ENCODE data around the gene KIF12. TPM values are rescaled to one million over a fixed set of nuclear protein-coding genes. Genes with fewer than 3 reads are reported as not detected.
"Not testable (repeated sequence)": the region's sequence is repeated elsewhere in the genome, so short reads cannot be mapped to it uniquely, and the experiment has no call there.

Gene KIF12
- polyA plus RNA-seq, 3 donors = 129 to 148 (median 134) TPM

- DNase-seq (ENCODE audit: low read depth in 3 of 3, low spot score in 2 of 3) = no peak
These were observed 11.4 kb downstream of the KIF12 start for GRCh38 chr9:114087721-114088120.

- no peak for DNase-seq (ENCODE audit: low read depth in 3 of 3, low spot score in 2 of 3)
These were observed 12.5 kb downstream of the KIF12 start for GRCh38 chr9:114086607-114087006.

GRCh38 chr9:114086009-114086408 is 13.1 kb downstream of the KIF12 start:
- DNase-seq (ENCODE audit: low read depth in 3 of 3, low spot score in 2 of 3) = no peak

- no peak for DNase-seq (ENCODE audit: low read depth in 3 of 3, low spot score in 2 of 3)
These were observed 13.7 kb downstream of the KIF12 start for GRCh38 chr9:114085387-114085789.

DNA sequence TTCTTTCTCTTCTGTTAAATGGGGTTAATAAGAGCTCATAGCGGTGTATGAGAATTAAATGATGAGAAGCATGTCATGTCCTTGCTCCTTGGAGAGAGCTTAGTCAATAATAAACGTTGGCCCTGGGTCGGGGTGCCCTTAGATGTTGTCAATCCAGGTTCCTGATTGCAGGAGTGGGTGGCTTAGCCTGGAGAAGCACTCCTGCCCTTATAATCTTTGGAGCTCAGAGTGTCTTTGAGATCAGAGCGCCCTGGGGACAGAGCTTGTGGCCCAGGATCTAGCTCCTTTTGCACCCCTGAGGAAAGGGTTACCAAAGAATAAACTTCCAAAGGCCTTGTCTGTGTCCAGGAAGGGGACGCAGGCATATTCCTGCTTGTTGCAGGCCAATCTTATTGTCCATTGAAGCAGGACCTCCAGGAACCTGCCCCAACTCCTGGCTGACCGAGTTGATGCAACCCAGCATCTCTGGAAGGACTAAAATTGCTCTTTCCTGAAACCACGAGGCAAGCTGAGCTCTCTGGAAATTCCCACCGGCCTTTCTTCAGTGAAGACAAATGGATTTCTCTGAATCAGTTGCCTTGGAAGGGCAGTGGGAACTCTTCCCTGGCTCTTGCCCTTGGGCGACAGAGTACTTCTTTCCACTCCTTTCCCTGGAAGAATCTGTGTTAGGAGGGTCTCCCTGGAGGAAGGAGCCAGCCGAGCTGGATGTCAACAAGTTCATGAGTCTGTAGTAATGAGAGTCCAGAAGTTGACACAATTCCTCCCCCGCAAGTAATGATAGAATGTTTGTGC is 14.6 kb downstream of the KIF12 start:
- DNase-seq (ENCODE audit: low read depth in 3 of 3, low spot score in 2 of 3) = no peak

GRCh38 chr9:114083666-114084065 is 15.4 kb downstream of the KIF12 start:
- DNase-seq (ENCODE audit: low read depth in 3 of 3, low spot score in 2 of 3) = no peak

- DNase-seq (ENCODE audit: low read depth in 3 of 3, low spot score in 2 of 3) = not testable (repeated sequence)
These were observed 16.2 kb downstream of the KIF12 start for GRCh38 chr9:114082763-114083412.

DNA sequence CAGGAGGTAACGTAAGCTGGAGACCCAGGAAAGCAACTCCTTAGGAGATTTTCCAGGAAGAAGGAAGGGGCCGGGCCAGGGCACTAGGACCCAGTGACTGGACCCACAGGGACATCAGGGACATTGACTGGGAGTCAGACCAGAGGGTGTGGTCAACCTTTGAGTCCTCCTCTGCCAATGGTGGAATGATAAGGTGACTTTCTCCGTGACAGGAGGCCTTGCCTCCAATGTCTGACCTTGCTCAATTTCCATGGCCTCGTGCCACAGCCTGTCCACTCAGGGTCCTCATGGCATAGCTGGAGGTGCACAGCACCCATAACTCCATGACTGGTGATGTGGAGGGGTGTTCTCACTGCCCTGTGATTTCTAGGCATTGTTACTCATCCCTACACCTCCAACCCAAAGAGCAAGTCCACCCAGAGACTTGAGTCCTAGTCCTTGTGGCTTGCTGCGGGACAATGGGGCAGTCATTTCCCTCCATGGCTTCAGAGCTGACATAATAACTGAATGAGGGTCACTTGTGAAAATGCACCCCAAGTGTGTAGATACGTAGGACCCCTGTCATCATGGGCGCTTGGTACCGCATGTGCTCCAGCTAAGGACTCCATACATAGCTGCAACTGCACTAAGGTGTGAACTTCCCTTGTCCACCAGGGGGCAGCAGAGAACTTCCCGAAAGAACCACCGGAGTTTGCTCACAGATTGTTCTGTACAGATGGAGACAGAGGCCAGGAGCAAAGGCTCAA is 16.9 kb downstream of the KIF12 start:
- DNase-seq (ENCODE audit: low read depth in 3 of 3, low spot score in 2 of 3) = peak; percentile 83 to 86 (median 84)

DNA sequence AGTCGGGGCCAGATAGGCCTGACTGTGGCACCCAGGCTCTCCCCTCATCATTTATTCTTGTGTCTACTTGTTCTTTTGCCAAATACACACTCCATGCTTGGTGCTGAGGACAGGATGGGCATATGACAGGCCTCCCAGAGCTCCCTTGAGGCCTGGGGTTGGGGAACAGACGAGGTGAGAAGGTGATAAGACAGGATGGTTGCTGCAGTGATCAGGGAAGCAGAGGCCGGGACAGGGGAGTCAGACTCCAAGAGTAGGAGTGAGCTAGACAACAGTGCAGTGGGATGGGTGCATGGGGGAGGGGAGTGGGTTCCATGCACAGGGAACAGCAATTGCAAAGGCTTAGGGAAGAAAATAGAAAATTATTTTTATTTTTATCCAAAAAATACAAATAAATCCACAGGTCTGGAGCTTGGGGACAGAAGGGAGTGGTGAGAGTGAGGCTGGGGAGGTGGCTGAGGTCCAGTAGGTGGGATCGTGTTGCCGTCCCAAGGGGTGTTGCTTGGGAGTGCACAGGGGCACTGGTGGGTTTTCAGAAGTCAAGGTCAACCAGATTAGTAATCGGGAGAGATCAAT is 17.6 kb downstream of the KIF12 start:
- no peak for DNase-seq (ENCODE audit: low read depth in 3 of 3, low spot score in 2 of 3)

- no peak for DNase-seq (ENCODE audit: low read depth in 3 of 3, low spot score in 2 of 3)
These were observed 18.2 kb downstream of the KIF12 start for GRCh38 chr9:114080773-114081440.

DNA sequence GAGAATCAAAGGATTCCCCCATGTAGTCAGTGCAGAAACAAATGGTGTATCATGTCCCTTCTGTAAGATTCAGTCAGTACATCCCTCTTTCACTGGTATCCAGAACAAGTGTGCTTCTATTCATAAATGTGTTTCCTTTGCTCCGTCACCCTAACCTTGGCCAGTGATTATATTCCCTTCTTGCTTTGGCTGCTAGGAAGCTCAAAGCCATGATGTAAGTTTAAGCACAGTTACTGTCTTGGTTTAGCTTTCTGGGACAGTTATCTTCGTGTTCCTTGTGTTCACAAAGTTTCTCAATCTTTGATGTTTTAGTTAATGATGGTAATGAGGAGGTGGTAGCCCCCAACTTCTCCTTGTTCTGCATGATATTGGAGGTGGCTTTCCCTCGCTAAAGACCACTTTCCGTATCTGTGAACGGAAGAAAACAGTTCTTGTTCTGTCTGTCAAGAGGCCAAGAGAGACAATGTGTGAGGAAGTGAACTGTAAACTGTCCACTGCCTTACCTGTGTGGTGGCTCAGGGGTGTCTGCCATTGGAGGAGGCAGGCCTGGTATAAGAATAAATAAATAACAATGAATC is 18.8 kb downstream of the KIF12 start:
- DNase-seq (ENCODE audit: low read depth in 3 of 3, low spot score in 2 of 3) = no peak

DNA sequence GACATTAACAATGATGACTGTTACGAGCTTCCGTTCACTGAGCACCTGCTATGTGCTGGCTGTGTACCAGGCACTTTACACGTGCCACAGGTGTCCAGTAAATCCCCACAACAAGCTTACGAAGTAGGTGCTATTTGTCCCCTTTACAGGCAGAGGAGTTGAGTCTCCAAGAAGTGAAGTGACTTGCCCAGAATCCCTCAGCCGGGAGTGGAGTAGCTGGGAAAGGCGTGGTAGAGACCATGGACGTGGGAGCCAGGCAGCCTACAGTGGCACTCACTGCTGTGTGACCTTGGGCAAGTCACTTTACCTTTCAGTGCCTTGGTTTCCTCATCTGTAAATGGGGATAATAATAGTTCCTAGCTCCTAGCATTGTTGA is 20.3 kb downstream of the KIF12 start:
- DNase-seq (ENCODE audit: low read depth in 3 of 3, low spot score in 2 of 3) = no peak

GRCh38 chr9:114078021-114078780 is 20.9 kb downstream of the KIF12 start, which contains the start of gene AMBP:
Gene AMBP (minus strand): TSS chr9:114078300. CDS start chr9:114078209, 91 bp downstream.
- no peak for DNase-seq (ENCODE audit: low read depth in 3 of 3, low spot score in 2 of 3)

- DNase-seq (ENCODE audit: low read depth in 3 of 3, low spot score in 2 of 3) = no peak
These were observed 21.8 kb downstream of the KIF12 start for GRCh38 chr9:114077162-114077837.

DNA sequence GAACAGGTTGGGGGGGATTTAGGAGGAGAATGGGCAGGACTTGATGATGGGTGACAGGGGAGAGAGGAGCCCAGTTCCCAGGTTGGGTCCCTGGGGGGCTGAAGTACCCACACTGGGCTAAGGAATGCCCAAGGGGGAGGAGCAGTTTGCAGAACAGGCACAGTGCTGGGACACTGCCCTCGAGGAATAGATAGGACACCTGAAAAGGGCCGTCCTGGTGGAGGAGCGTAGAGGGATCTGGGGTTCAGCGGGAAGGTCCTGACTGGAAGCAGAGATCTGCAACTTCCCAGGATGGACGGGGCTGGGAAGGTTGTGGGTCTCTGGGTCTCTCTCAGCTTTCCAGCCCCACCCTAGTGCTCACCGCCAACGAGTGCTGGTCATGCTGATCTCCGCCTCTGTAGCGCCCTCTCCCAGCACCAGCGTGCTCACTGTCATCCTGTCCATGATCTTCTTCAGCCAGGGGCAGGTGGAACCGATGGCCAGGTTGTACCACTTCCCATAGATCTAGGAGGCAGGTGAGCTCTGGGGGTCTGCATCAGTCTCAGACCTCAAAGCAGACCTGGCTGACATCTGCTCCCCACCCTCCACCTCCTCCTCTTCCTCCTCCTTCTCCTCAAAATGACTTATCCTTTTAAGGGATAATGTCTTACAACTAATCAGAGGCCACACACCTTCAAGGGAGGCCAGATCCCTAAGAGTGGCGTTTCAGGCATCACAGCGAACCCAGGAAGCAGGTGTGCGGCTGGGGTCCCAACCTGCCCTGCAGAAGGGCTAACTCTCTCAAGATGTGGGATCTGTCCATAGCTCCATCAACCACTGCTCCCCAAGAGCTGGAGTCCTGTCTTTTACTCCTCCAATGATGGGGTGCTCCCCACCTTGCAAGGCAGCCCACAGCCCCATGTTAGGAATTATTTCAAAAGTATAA is 22.6 kb downstream of the KIF12 start:
- DNase-seq (ENCODE audit: low read depth in 3 of 3, low spot score in 2 of 3) = no peak

DNA sequence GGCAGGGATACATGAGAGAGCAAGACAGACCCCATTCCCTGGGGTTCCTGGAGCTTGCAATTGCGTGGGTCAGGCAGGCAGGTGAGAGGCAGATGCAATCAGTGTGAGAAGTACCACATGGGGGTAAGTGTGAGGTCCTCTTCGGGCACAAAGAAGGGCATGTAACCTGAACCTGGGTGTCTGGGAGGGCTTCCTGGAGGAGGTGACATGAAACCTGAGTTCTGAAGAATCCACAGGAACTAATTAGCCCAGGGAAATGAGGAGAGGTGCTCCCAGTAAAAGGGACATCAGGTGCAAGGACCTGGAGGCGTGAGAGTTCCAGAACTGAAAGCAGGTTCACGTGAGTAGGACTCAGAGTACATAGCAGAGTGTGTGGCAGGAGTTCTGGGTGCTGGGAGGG is 23.5 kb downstream of the KIF12 start:
- DNase-seq (ENCODE audit: low read depth in 3 of 3, low spot score in 2 of 3) = no peak

- no peak for DNase-seq (ENCODE audit: low read depth in 3 of 3, low spot score in 2 of 3)
These were observed 26.6 kb downstream of the KIF12 start for GRCh38 chr9:114072184-114073140.

Measured in right renal cortex interstitium (tissue), 3 donors.